Measurements from ENCODE around the gene MEIS3. TPM values are rescaled to one million over a fixed set of nuclear protein-coding genes. Genes with fewer than 3 reads are reported as not detected.

The MEIS3 gene
- polyA plus RNA-seq, 1 of the 3 experiments (the other 2 are of a cell fraction) = 69.8 TPM

- Histone ChIP-seq H3K27me3 (ENCODE audit: insufficient read depth) (no peaks in the 10 kb centered on the region; the same call in 1 of the 2 replicates), H3K79me2 (ENCODE audit: insufficient read depth) (no peaks in the 10 kb centered on the region), H3K9ac (no peak overlapping the region), H3K4me1 (ENCODE audit: control insufficient read depth in 1 of 2, insufficient read depth in 2 of 2, low read depth in 1 of 2, low read length in 1 of 2) (peaks cover 0 to 9% of the 10 kb centered on the region in 2 experiments; a peak in 2 of 4 replicates), H3K9me2 (no peaks in the 10 kb centered on the region), H3K36me3 (replicated peaks in 1 of 2; ENCODE audit: control insufficient read depth in 1 of 2, insufficient read depth in 2 of 2, low read length in 1 of 2) (no peaks in the 10 kb centered on the region), H2AFZ (ENCODE audit: low read depth) (peak overlapping the region; percentile 76; the same call in 1 of the 2 replicates), H3K4me2 (peak overlapping the region; percentile 67), H3K4me3 (ENCODE audit: low read depth in 2 of 2, low read length in 1 of 2) (peak overlapping the region in 1 of 2 experiments; percentile 43; a peak in 2 of 4 replicates), H3K27ac (ENCODE audit: low read depth in 2 of 2, low read length in 1 of 2) (no peak overlapping the region; a peak in 1 of 4 replicates), H3F3A (replicated peaks; ENCODE audit: insufficient read depth) (peaks cover 4% of the 10 kb centered on the region), H3K9me3 (no peaks in the 10 kb centered on the region), H4K20me1 (ENCODE audit: insufficient read depth) (0 out of 2 replicates have a peak, but pooled peaks cover 3% of the 10 kb centered on the region)
- peak; percentile 89 for DNase-seq
- CTCF ChIA-PET = interaction anchor here (1.0 to 8.4 kb wide), 8 partner anchors 11 to 267 kb away, joined by 4 to 80 read pairs (median 10); partner anchors contain the start of genes EHD2 and KPTN
- WGBS (ENCODE audit: low lambda C conversion rate) = 2% methylated on average over 21 of the region's 22 CpGs
- POLR2A ChIA-PET = interaction anchor here (0.5 to 1.5 kb wide), 3 partner anchors 9 to 312 kb away, joined by 3 to 7 read pairs (median 4); no protein-coding TSS in a partner anchor
- TF ChIP-seq JUND (IDR thresholded peaks at IDR 0.05) = no peak
- TF ChIP-seq MEF2A (IDR thresholded peaks at IDR 0.05; ENCODE audit: borderline replicate concordance, low read depth) = no peak
- TF ChIP-seq NFIC (IDR thresholded peaks at IDR 0.05; ENCODE audit: borderline replicate concordance) = no peak
- no peak for TF ChIP-seq GABPA (IDR thresholded peaks at IDR 0.05; ENCODE audit: low read depth)
- TF ChIP-seq USF2 (IDR thresholded peaks at IDR 0.05; ENCODE audit: borderline replicate concordance, low read depth, low read length) = no peak
- peak; percentile 75; the same call in 1 of the 2 replicates for TF ChIP-seq MXI1 (IDR thresholded peaks at IDR 0.05; ENCODE audit: low read depth, low read length)
- no peak for TF ChIP-seq USF1 (IDR thresholded peaks at IDR 0.05; ENCODE audit: borderline replicate concordance, low read depth)
- TF ChIP-seq IRF3 (IDR thresholded peaks at IDR 0.05; ENCODE audit: low read depth, low read length) = no peak
- TF ChIP-seq ZBTB33 (IDR thresholded peaks at IDR 0.05; ENCODE audit: borderline replicate concordance, low read depth) = no peak
- no peak for TF ChIP-seq EP300 (IDR thresholded peaks at IDR 0.05; ENCODE audit: borderline replicate concordance in 1 of 2, low read depth in 1 of 2, low read length in 1 of 2)
- no peak for TF ChIP-seq RFX5 (IDR thresholded peaks at IDR 0.05; ENCODE audit: low read length)
- TF ChIP-seq RCOR1 (IDR thresholded peaks at IDR 0.05; ENCODE audit: low read length) = 0 out of 2 replicates have a peak, but pooled peaks have one; percentile 4
- no peak for TF ChIP-seq YY1 (IDR thresholded peaks at IDR 0.05; ENCODE audit: low read depth)
- TF ChIP-seq PBX3 (IDR thresholded peaks at IDR 0.05) = no peak
- TF ChIP-seq FOSL2 (IDR thresholded peaks at IDR 0.05; ENCODE audit: borderline replicate concordance, low read depth) = no peak
- no peak for TF ChIP-seq NRF1 (IDR thresholded peaks at IDR 0.05; ENCODE audit: low read depth, low read length)
- no peak for TF ChIP-seq REST (IDR thresholded peaks at IDR 0.05; ENCODE audit: low read depth, low read length)
- no peak for TF ChIP-seq TAF1 (IDR thresholded peaks at IDR 0.05; ENCODE audit: borderline replicate concordance, low read depth, low read length)
- TF ChIP-seq TCF12 (IDR thresholded peaks at IDR 0.05) = no peak
- no peak for TF ChIP-seq RXRA (IDR thresholded peaks at IDR 0.05; ENCODE audit: borderline replicate concordance, low read depth)
- no peak for TF ChIP-seq FOXJ3 (CRISPR knock-in tag; IDR thresholded peaks at IDR 0.05)
- TF ChIP-seq FOXM1 (IDR thresholded peaks at IDR 0.05; ENCODE audit: low read depth) = no peak
- TF ChIP-seq SIN3A (IDR thresholded peaks at IDR 0.05; ENCODE audit: borderline replicate concordance, low read depth, low read length) = no peak
- TF ChIP-seq TEAD4 (IDR thresholded peaks at IDR 0.05; ENCODE audit: borderline replicate concordance, insufficient read depth) = no peak
- no peak for TF ChIP-seq POLR2AphosphoS5 (IDR thresholded peaks at IDR 0.05; ENCODE audit: low read depth, low read length)
Observed at GRCh38 chr19:47445937-47446402, 26.6 kb upstream of the MEIS3 start.

Measured in SK-N-SH (cell line).